Heart right ventricle (tissue), 16 donors: Measurements from ENCODE around the gene TRDN. TPM values are rescaled to one million over a fixed set of nuclear protein-coding genes. Genes with fewer than 3 reads are reported as not detected.

Source experiments
- ATAC-seq, 8 donors: fragments of 200-7000 bp; cut with Tn5 transposase; one replicate each; pipeline ENCODE4 v1.9.1; 2020; ENCODE audit warnings: mild to moderate bottlenecking in 8 of 8, moderate library complexity in 8 of 8, moderate number of reproducible peaks in 1 of 8
- DNase-seq, 2 donors: peaks; one replicate each; pipeline ENCODE4 v3.0.0-alpha.2; 2020
- H3K27ac ChIP-seq, 10 donors: fragments of 200-600 bp; sonication (generic) in 2 of 10; one replicate each; pipeline versions ENCODE4 v1.5.0 to v1.8.0; 2020 to 2022; ENCODE audit warnings: mild to moderate bottlenecking in 3 of 10
- H3K27me3 ChIP-seq, 7 donors: fragments of 200-600 bp; one replicate each; pipeline ENCODE4 v1.8.0; 2021 to 2022; ENCODE audit warnings: mild to moderate bottlenecking in 2 of 7
- H3K36me3 ChIP-seq, 9 donors: fragments of 200-600 bp; sonication (generic) in 1 of 9; one replicate each; pipeline versions ENCODE4 v1.5.0 to v1.8.0; 2020 to 2022; ENCODE audit warnings: mild to moderate bottlenecking in 2 of 9
- H3K4me1 ChIP-seq, 9 donors: fragments of 200-600 bp; sonication (generic) in 1 of 9; one replicate each; pipeline versions ENCODE4 v1.5.0 to v1.8.0; 2020 to 2022; ENCODE audit warnings: mild to moderate bottlenecking in 4 of 9
- H3K4me3 ChIP-seq, 10 donors: fragments of 200-600 bp; sonication (generic) in 2 of 10; one replicate each; pipeline versions ENCODE4 v1.5.0 to v1.8.0; 2020 to 2022; ENCODE audit warnings: mild to moderate bottlenecking in 7 of 10, moderate library complexity in 2 of 10
- H3K9me3 ChIP-seq, 11 donors: fragments of 200-600 bp in 10 of 11; sonication (generic) in 2 of 11; one replicate each; pipeline versions ENCODE4 v1.5.0 to v1.8.0; 2013 to 2022; ENCODE audit warnings: mild to moderate bottlenecking in 2 of 11, control low read depth in 1 of 11, moderate library complexity in 1 of 11
- CTCF ChIP-seq, 9 donors: fragments of 200-600 bp; sonication (generic) in 2 of 9; IDR thresholded peaks; one replicate each; pipeline versions ENCODE4 v1.5.0 to v1.8.0; 2021 to 2022; ENCODE audit warnings: antibody characterized with exemption in 9 of 9, mild to moderate bottlenecking in 5 of 9, moderate library complexity in 1 of 9
- WGBS, 2 donors: extraction: QIAGEN DNeasy Blood & Tissue Kit; methylation state at CpG; one replicate each; pipeline ENCODE4 v1.1.7; 2013; ENCODE audit warnings: inconsistent platforms in 1 of 2; 5-methylcytosine and 5-hydroxymethylcytosine counted together
- intact Hi-C, 10 donors: fragments of 100-400 bp; cut with DNase I; formaldehyde crosslinking; loops; one replicate each; pipeline versions ENCODE4 v1.11.1 to v1.14.2; 2022
- polyA plus RNA-seq, 2 donors: library from polyadenylated mRNA; stranded (reverse); fragments of 200-250 nt; gene quantifications; one replicate each; pipeline ENCODE4 v1.2.3, GENCODE V29; 2013
- total RNA-seq, 10 donors: library from RNA; stranded (reverse); fragmentation: NEBNext Ultra II Directional in 3 of 10; extraction: Animal tissue kit (Norgen Biotek cat#: 25700) in 3 of 10; gene quantifications; one replicate each; pipeline versions ENCODE4 v1.2.1 to v1.2.4, GENCODE V29; 2021 to 2023
- donor health status: Arrhythmogenic right ventricular cardiomyopathy.
- donor health status: ischemic (EF 13 %, LVEDD 7.1; RV severe dilation, severe dysfunction).
- donor health status: healthy with polysubstance abuse.
- donor health status: DM: no; HTN: yes; CAD: no.
- donor health status: DM: no; HTN: no; CAD: no.
- donor health status: ischemic (EF 25% LVEDD 6.9; RV normal size, moderate dysfunction).
- donor health status: ischemic (EF 25% LVEDD 5.7; RV mildly dilated, moderate dysfunction).
- donor health status: healthy.
- donor health status: DM: yes; HTN: yes; CAD: no.
- donor health status: Ischemic cardiomyopathy.
- donor health status: ischemic (EF 35%, LVEDD 5.7; RV mildly dilated, moderate dysfunction).
- donor health status: nonischemic (EF 11% LVEDD 7.7; RV severe dilation, severe dysfunction).
- donor health status: DM: yes; HTN: yes; CAD: no.
- donor health status: PGD.
- donor health status: ischemic (EF 29% LVEDD 5.4; RV normal size, mild dysfunction).
- donor health status: nonischemic (EF 23%, LVEDD 6.1; RV moderate dilation, normal function).

Gene TRDN
- total and polyA plus RNA-seq, 12 donors = 37.6 to 1,141 (median 437) TPM

GRCh38 chr6:123529058-123529457 lies 107.7 kb downstream of the TRDN start:
- Histone ChIP-seq H3K27ac (peak overlapping the region in 6 of 10 donors; percentile 18 to 67 (median 42)), H3K9me3 (peaks cover 0 to 4% (median 0%) of the 10 kb centered on the region in 11 donors), H3K36me3 (peaks cover 0 to 6% (median 0%) of the 10 kb centered on the region in 9 donors), H3K27me3 (no peaks in the 10 kb centered on the region), H3K4me3 (no peak overlapping the region), H3K4me1 (peaks cover 0 to 17% (median 0%) of the 10 kb centered on the region in 9 donors)
- intact Hi-C loops = no loop called here
- ATAC-seq = no peak
- 88% methylated on average over 4 of the region's 4 CpGs for WGBS, 2 donors
- no peak for TF ChIP-seq CTCF (IDR thresholded peaks at IDR 0.05)
- no peak for DNase-seq

- H3K4me3 ChIP-seq = no peak overlapping the region
- H3K4me1 ChIP-seq = peaks cover 0 to 9% (median 0%) of the 10 kb centered on the region in 9 donors
- peaks cover 0 to 6% (median 0%) of the 10 kb centered on the region in 9 donors for H3K36me3 ChIP-seq
- H3K27ac ChIP-seq = no peak overlapping the region
- ATAC-seq = no peak
- H3K27me3 ChIP-seq = no peaks in the 10 kb centered on the region
- 64 to 90% methylated on average over 3 of the region's 3 CpGs for WGBS, 2 donors
- TF ChIP-seq CTCF (IDR thresholded peaks at IDR 0.05) = no peak
- intact Hi-C loops = no loop called here
- no peak for DNase-seq
- H3K9me3 ChIP-seq = peaks cover 0 to 4% (median 0%) of the 10 kb centered on the region in 11 donors
Observed at GRCh38 chr6:123527406-123527805, 109.3 kb downstream of the TRDN start.

- Histone ChIP-seq H3K27ac (no peak overlapping the region), H3K27me3 (no peaks in the 10 kb centered on the region), H3K36me3 (peaks cover 0 to 6% (median 0%) of the 10 kb centered on the region in 9 donors), H3K9me3 (peaks cover 0 to 4% (median 0%) of the 10 kb centered on the region in 11 donors), H3K4me1 (peaks cover 0 to 9% (median 0%) of the 10 kb centered on the region in 9 donors), H3K4me3 (no peak overlapping the region)
- DNase-seq (no peak), ATAC-seq (no peak)
- WGBS, 2 donors = 65 to 70% methylated on average over 2 of the region's 2 CpGs
- TF ChIP-seq CTCF (IDR thresholded peaks at IDR 0.05) = no peak
- intact Hi-C loops = no loop called here
Observed at GRCh38 chr6:123526128-123526527, 110.6 kb downstream of the TRDN start.

GRCh38 chr6:123524781-123525180 lies 112.0 kb downstream of the TRDN start:
- Histone ChIP-seq H3K36me3 (peaks cover 0 to 6% (median 0%) of the 10 kb centered on the region in 9 donors), H3K4me3 (no peak overlapping the region), H3K27ac (no peak overlapping the region), H3K4me1 (peaks cover 0 to 13% (median 0%) of the 10 kb centered on the region in 9 donors), H3K9me3 (peaks cover 0 to 4% (median 0%) of the 10 kb centered on the region in 11 donors), H3K27me3 (no peaks in the 10 kb centered on the region)
- intact Hi-C loops = no loop called here
- no peak for TF ChIP-seq CTCF (IDR thresholded peaks at IDR 0.05)
- 80 to 81% methylated on average over 1 of the region's 1 CpG for WGBS, 2 donors
- no peak for DNase-seq
- ATAC-seq = no peak
